H1 (cell line): ENCODE data around the gene STK33. TPM values are rescaled to one million over a fixed set of nuclear protein-coding genes. Genes with fewer than 3 reads are reported as not detected.

ENCODE experiments used
- CTCF ChIA-PET: fragments of 300-600 bp; sonication (Branson Sonifier 250); formaldehyde crosslinking; loops from one replicate; lab custom pipeline; 2021; ENCODE audit not compliant: partially characterized antibody; lab: Charles Lee
- POLR2A ChIA-PET: fragments of 300-600 bp; sonication (Branson Sonifier 250); formaldehyde crosslinking; loops from one replicate; lab custom pipeline; 2021; ENCODE audit warnings: inconsistent platforms; ENCODE audit not compliant: partially characterized antibody; lab: Charles Lee
- DNase-seq, 2 experiments: peaks; one replicate each; pipeline versions ENCODE4 v3.0.0 to v3.0.0-alpha.2; 2010 to 2022; ENCODE audit warnings: low spot score in 2 of 2, low read depth in 1 of 2, mixed read lengths in 1 of 2
- FAIRE-seq: peaks from 2 replicates; lab custom pipeline; 2011; peaks lifted over from hg19 to GRCh38; lab: Jason Lieb, UNC
- H2AFZ ChIP-seq: 2 replicates; pipeline ENCODE4 v1.8.1; 2012; ENCODE audit warnings: low read length, inconsistent platforms
- H2AK5ac ChIP-seq: 2 replicates; pipeline ENCODE4 v1.6.1; 2013; ENCODE audit warnings: low read depth, low read length
- H2BK120ac ChIP-seq: replicated peaks from 2 replicates; pipeline ENCODE3; 2013; ENCODE audit warnings: low read depth, low read length, inconsistent platforms
- H2BK12ac ChIP-seq: 2 replicates; pipeline ENCODE4 v1.6.1; 2013; ENCODE audit warnings: low read depth, low read length
- H2BK15ac ChIP-seq: 2 replicates; pipeline ENCODE4 v1.6.1; 2013; ENCODE audit warnings: low read length
- H2BK20ac ChIP-seq: 2 replicates; pipeline ENCODE4 v1.6.1; 2013; ENCODE audit warnings: low read length
- H2BK5ac ChIP-seq: 2 replicates; pipeline ENCODE4 v1.6.1; 2013; ENCODE audit warnings: low read depth, low read length
- H3K14ac ChIP-seq: 2 replicates; pipeline ENCODE4 v1.6.1; 2013; ENCODE audit warnings: inconsistent platforms; ENCODE audit not compliant: insufficient read length
- H3K18ac ChIP-seq: 2 replicates; pipeline ENCODE4 v1.6.1; 2013; ENCODE audit warnings: low read length; ENCODE audit errors: extremely low read depth
- H3K23ac ChIP-seq: 2 replicates; pipeline ENCODE4 v1.6.1; 2013; ENCODE audit warnings: inconsistent platforms; ENCODE audit not compliant: insufficient read length
- H3K23me2 ChIP-seq: 2 replicates; pipeline ENCODE4 v1.6.1; 2013; ENCODE audit warnings: low read depth, low read length
- H3K27ac ChIP-seq: 2 replicates; pipeline ENCODE4 v1.6.1; 2011; ENCODE audit warnings: low read depth, low read length, inconsistent platforms
- H3K27me3 ChIP-seq, 4 experiments: replicated peaks in 1 of 4; 1 replicate in 1 of 4; 2 replicates in 3 of 4; pipeline versions ENCODE4 v1.6.1 to v1.8.1; 2011 to 2013; ENCODE audit warnings: low read length in 3 of 4, mild to moderate bottlenecking in 3 of 4, inconsistent platforms in 2 of 4, mixed read lengths in 2 of 4, moderate library complexity in 1 of 4; ENCODE audit not compliant: control insufficient read depth in 3 of 4, insufficient read depth in 3 of 4; ENCODE audit errors: extremely low read depth in 1 of 4
- H3K36me3 ChIP-seq, 4 experiments: 2 replicates each; pipeline versions ENCODE4 v1.6.1 to v1.8.1; 2011 to 2013; ENCODE audit warnings: mild to moderate bottlenecking in 4 of 4, low read length in 3 of 4, moderate library complexity in 2 of 4, control low read depth in 1 of 4, inconsistent platforms in 1 of 4; ENCODE audit not compliant: insufficient read depth in 4 of 4, control insufficient read depth in 2 of 4
- H3K4ac ChIP-seq: replicated peaks from 2 replicates; pipeline ENCODE3; 2013; ENCODE audit warnings: low read length, low read depth, mixed read lengths, inconsistent platforms; ENCODE audit not compliant: insufficient read length
- H3K4me1 ChIP-seq, 4 experiments: replicated peaks in 1 of 4; 1 replicate in 1 of 4; 2 replicates in 3 of 4; pipeline versions ENCODE4 v1.6.1 to v1.8.1; 2011 to 2013; ENCODE audit warnings: low read length in 3 of 4, inconsistent platforms in 2 of 4, mixed read lengths in 1 of 4; ENCODE audit not compliant: insufficient read depth in 4 of 4, control insufficient read depth in 3 of 4
- H3K4me2 ChIP-seq, 2 experiments: 2 replicates each; pipeline versions ENCODE4 v1.6.1 to v1.8.1; 2011 to 2013; ENCODE audit warnings: low read depth in 2 of 2, low read length in 2 of 2, control low read depth in 1 of 2, inconsistent platforms in 1 of 2, mild to moderate bottlenecking in 1 of 2; ENCODE audit not compliant: insufficient read depth in 1 of 2
- H3K4me3 ChIP-seq, 4 experiments: fragments of 200-600, 300-600 bp in 1 of 4; sonication (generic), shearing (Covaris generic), sonication (Bioruptor Twin) in 1 of 4; 2 replicates each; pipeline versions ENCODE4 v1.5.1 to v1.8.1; 2011 to 2016; ENCODE audit warnings: low read length in 4 of 4, low read depth in 3 of 4, control low read depth in 2 of 4, inconsistent platforms in 2 of 4, mild to moderate bottlenecking in 2 of 4, mixed read lengths in 1 of 4, moderate library complexity in 1 of 4; ENCODE audit not compliant: insufficient read depth in 2 of 4; ENCODE audit errors: extremely low read depth in 1 of 4
- H3K56ac ChIP-seq: replicated peaks from 2 replicates; pipeline ENCODE3; 2013; ENCODE audit warnings: low read depth, mild to moderate bottlenecking, mixed read lengths, low read length, inconsistent platforms; ENCODE audit not compliant: insufficient read length
- H3K79me1 ChIP-seq: 2 replicates; pipeline ENCODE4 v1.6.1; 2013; ENCODE audit warnings: low read depth, low read length, control low read depth
- H3K79me2 ChIP-seq, 2 experiments: 2 replicates each; pipeline versions ENCODE4 v1.6.1 to v1.8.1; 2012 to 2013; ENCODE audit warnings: low read length in 2 of 2, mild to moderate bottlenecking in 2 of 2, inconsistent platforms in 1 of 2; ENCODE audit not compliant: insufficient read depth in 2 of 2, control insufficient read depth in 1 of 2
- H3K9ac ChIP-seq, 4 experiments: replicated peaks in 1 of 4; 1 replicate in 1 of 4; 2 replicates in 3 of 4; pipeline versions ENCODE4 v1.6.1 to v1.8.1; 2011 to 2013; ENCODE audit warnings: low read depth in 3 of 4, low read length in 3 of 4, control low read depth in 2 of 4, mild to moderate bottlenecking in 2 of 4, moderate library complexity in 2 of 4, inconsistent platforms in 1 of 4; ENCODE audit errors: extremely low read depth in 1 of 4
- H3K9me3 ChIP-seq, 2 experiments: 2 replicates each; pipeline versions ENCODE4 v1.6.1 to v1.8.1; 2012 to 2013; ENCODE audit warnings: mild to moderate bottlenecking in 2 of 2, moderate library complexity in 2 of 2, control low read depth in 1 of 2, inconsistent platforms in 1 of 2, low read depth in 1 of 2, low read length in 1 of 2, mixed read lengths in 1 of 2; ENCODE audit not compliant: insufficient read depth in 2 of 2
- H4K20me1 ChIP-seq, 2 experiments: replicated peaks in 1 of 2; 2 replicates each; pipeline versions ENCODE3 to v1.8.1; 2011 to 2013; ENCODE audit warnings: inconsistent platforms in 2 of 2, low read length in 2 of 2, mild to moderate bottlenecking in 1 of 2; ENCODE audit not compliant: insufficient read depth in 2 of 2, control insufficient read depth in 1 of 2
- H4K5ac ChIP-seq: 2 replicates; pipeline ENCODE4 v1.6.1; 2013; ENCODE audit warnings: low read length, low read depth, mixed read lengths, inconsistent platforms; ENCODE audit not compliant: insufficient read length
- H4K8ac ChIP-seq: 2 replicates; pipeline ENCODE4 v1.8.0; 2013; ENCODE audit warnings: mild to moderate bottlenecking, moderate library complexity, low read length, inconsistent platforms; ENCODE audit not compliant: insufficient read depth; ENCODE audit errors: extremely low read depth
- H4K91ac ChIP-seq: replicated peaks from 2 replicates; pipeline ENCODE3; 2013; ENCODE audit warnings: low read length, mixed read lengths, inconsistent platforms; ENCODE audit not compliant: insufficient read length
- CHD1 ChIP-seq: IDR thresholded peaks from 2 replicates; pipeline ENCODE4 v1.6.1; 2012; ENCODE audit warnings: low read depth, low read length, improper control_type of control experiment
- NRF1 ChIP-seq: IDR thresholded peaks from 2 replicates; pipeline ENCODE4 v1.6.1; 2011; ENCODE audit warnings: mild to moderate bottlenecking, low read depth, low read length, improper control_type of control experiment
- RFX5 ChIP-seq: IDR thresholded peaks from 2 replicates; pipeline ENCODE4 v1.6.1; 2011; ENCODE audit warnings: low read depth, low read length, improper control_type of control experiment, borderline replicate concordance
- SUZ12 ChIP-seq: fragments of 200-600 bp; sonication (generic); IDR thresholded peaks from 2 replicates; pipeline ENCODE4 v1.6.1; 2012; ENCODE audit warnings: mild to moderate bottlenecking, inconsistent platforms, low read length, moderate library complexity, mixed read lengths
- TCF12 ChIP-seq: IDR thresholded peaks from 2 replicates; pipeline ENCODE4 v1.6.1; 2011; ENCODE audit warnings: low read depth, mild to moderate bottlenecking, low read length
- WGBS, 2 experiments: shearing (Covaris generic) in 1 of 2; methylation state at CpG; one replicate each; pipeline versions ENCODE4 v1.1.6 to v1.1.7; 2013 to 2015; ENCODE audit warnings: low lambda C conversion rate in 2 of 2, mixed read lengths in 2 of 2, inconsistent platforms in 1 of 2, low coverage in 1 of 2, missing lambda C conversion rate in 1 of 2; ENCODE audit not compliant: insufficient replicate concordance in 2 of 2, insufficient coverage in 1 of 2, insufficient read length in 1 of 2; ENCODE audit errors: extremely low coverage in 1 of 2, missing lambda C conversion rate in 1 of 2; 5-methylcytosine and 5-hydroxymethylcytosine counted together
- polyA plus RNA-seq, 7 experiments: library from polyadenylated mRNA; depleted of rRNA in 3 of 7; stranded (reverse) in 5 of 7; unstranded in 2 of 7; fragments of >200 nt in 5 of 7; fragments of 200-250 nt in 2 of 7; gene quantifications; 1 replicate in 5 of 7; 2 replicates in 1 of 7; 4 replicates in 1 of 7; pipeline versions ENCODE4 v1.2.1 to v1.2.3, GENCODE V29; 2011 to 2013; ENCODE audit warnings: missing spikeins in 2 of 7, mixed read lengths in 2 of 7
- total RNA-seq: library from RNA; stranded (reverse); fragmentation: NEBNext Ultra II Directional; extraction: Animal tissue kit (Norgen Biotek cat#: 25700); gene quantifications from 2 replicates; pipeline ENCODE4 v1.2.1, GENCODE V29; 2021

Gene STK33
- total and polyA plus RNA-seq, 2 of the 8 experiments (the other 6 are each of a cell fraction or from before 2014, with no cell fraction given), result 8.8 to 25.1 TPM

GRCh38 chr11:8381343-8381742 lies 212.7 kb downstream of the STK33 start:
- no peak for FAIRE-seq
- no peaks in the 10 kb centered on the region for H3K27me3 ChIP-seq
- H3K27ac ChIP-seq, result no peak overlapping the region
- no peaks in the 10 kb centered on the region for H3K9me3 ChIP-seq
- no peaks in the 10 kb centered on the region for H3K79me1 ChIP-seq
- H2AFZ ChIP-seq, result no peak overlapping the region
- H2BK20ac ChIP-seq, result no peak overlapping the region
- no peak overlapping the region for H3K23ac ChIP-seq
- no peak overlapping the region for H3K4me2 ChIP-seq
- no peaks in the 10 kb centered on the region for H3K79me2 ChIP-seq
- H3K56ac ChIP-seq, result no peak overlapping the region
- H3K4me3 ChIP-seq, result no peak overlapping the region
- H4K8ac ChIP-seq, result no peak overlapping the region
- TF ChIP-seq RFX5 (no peak), NRF1 (no peak), SUZ12 (no peak), CHD1 (no peak), TCF12 (no peak)
- H2BK12ac ChIP-seq, result no peak overlapping the region
- no peak overlapping the region for H3K14ac ChIP-seq
- H3K23me2 ChIP-seq, result no peaks in the 10 kb centered on the region
- no peak overlapping the region for H4K91ac ChIP-seq
- no peak overlapping the region for H2BK5ac ChIP-seq
- no peak overlapping the region for H3K18ac ChIP-seq
- H3K4ac ChIP-seq, result no peak overlapping the region
- peaks cover 0 to under 1% (median 0%) of the 10 kb centered on the region in 4 experiments; a peak in 1 of 7 replicates for H3K4me1 ChIP-seq
- ChIA-PET CTCF (interaction anchor here (0.6 to 4.1 kb wide), 10 partner anchors 9 to 186 kb away, joined by 3 to 19 read pairs (median 4); no protein-coding TSS in a partner anchor), POLR2A (no interaction called here)
- H2BK15ac ChIP-seq, result no peak overlapping the region
- DNase-seq, result no peak
- no peak overlapping the region for H3K9ac ChIP-seq
- H4K20me1 ChIP-seq, result peaks cover 0 to 2% of the 10 kb centered on the region in 2 experiments
- no peak overlapping the region for H2AK5ac ChIP-seq
- no peak overlapping the region for H4K5ac ChIP-seq
- H2BK120ac ChIP-seq, result no peak overlapping the region
- WGBS, 2 experiments, result 86% methylated on average over 6 of the region's 6 CpGs; no CpG with 5 or more reads in 1 of the 2 experiments
- H3K36me3 ChIP-seq, result no peaks in the 10 kb centered on the region
